Endometrial microvascular endothelial cells (primary cell): ENCODE results near the gene GINS1. TPM values are rescaled to one million over a fixed set of nuclear protein-coding genes. Genes with fewer than 3 reads are reported as not detected.

Experiments
- in situ Hi-C: cut with HindIII; loops from 2 replicates; pipeline ENCODE4 v1.10.0; 2017; ENCODE audit warnings: low sequenced_read_pairs, low pct_unique_long_range_greater_than_20kb; ENCODE audit errors: inconsistent ontology term
- total RNA-seq: library from RNA; depleted of rRNA; stranded (reverse); fragments of >200 nt; gene quantifications from one replicate; pipeline ENCODE4 v1.2.3, GENCODE V29; 2015; ENCODE audit errors: inconsistent ontology term

GINS1 gene
- total RNA-seq, 1 donor from 2014 or later, result 21.7 TPM

DNA sequence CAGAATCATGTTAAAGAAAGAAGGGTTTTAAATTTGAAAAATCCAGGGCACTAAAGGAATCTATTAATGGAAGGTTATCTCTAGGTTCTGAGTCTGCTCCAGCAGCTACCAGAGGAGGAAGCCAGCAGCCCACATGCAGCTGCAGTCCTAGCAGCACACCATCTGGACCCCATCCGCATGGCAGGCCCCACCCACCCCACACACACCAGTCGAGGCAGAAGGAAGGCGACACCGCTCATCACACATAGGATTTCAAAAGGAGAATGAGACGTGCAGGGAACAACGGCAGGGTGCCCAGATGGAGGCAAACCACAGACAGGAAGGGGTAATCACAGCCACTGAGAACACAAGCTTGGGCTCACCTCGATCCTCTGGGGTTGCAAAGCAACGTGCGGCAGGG, 78.9 kb downstream of the GINS1 start:
- in situ Hi-C loops, result no loop called here

DNA sequence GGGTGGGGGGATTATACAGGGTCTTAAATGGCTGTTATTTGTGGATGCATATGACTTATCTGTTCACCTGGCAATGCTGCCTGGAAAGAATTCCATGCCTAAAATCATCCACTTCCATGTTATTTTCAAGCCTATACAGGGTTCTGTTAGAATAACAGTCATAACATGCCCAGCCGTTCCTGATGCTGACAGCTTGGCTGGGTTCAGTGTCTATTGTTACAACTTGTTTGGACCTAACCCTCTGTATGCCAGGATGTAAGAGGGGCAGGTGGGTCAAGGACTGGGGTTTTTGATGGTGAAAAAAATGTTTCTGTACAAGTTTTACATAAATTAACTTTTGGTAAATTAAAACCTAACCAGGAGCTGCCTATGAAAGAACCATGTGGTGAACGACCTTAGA, 79.8 kb downstream of the GINS1 start:
- in situ Hi-C loops, result no loop called here

GRCh38 chr20:25487975-25488374, 80.5 kb downstream of the GINS1 start:
- in situ Hi-C loops, result no loop called here

- in situ Hi-C loops, result no loop called here
Measured at GRCh38 chr20:25489221-25489871, 81.9 kb downstream of the GINS1 start.

DNA sequence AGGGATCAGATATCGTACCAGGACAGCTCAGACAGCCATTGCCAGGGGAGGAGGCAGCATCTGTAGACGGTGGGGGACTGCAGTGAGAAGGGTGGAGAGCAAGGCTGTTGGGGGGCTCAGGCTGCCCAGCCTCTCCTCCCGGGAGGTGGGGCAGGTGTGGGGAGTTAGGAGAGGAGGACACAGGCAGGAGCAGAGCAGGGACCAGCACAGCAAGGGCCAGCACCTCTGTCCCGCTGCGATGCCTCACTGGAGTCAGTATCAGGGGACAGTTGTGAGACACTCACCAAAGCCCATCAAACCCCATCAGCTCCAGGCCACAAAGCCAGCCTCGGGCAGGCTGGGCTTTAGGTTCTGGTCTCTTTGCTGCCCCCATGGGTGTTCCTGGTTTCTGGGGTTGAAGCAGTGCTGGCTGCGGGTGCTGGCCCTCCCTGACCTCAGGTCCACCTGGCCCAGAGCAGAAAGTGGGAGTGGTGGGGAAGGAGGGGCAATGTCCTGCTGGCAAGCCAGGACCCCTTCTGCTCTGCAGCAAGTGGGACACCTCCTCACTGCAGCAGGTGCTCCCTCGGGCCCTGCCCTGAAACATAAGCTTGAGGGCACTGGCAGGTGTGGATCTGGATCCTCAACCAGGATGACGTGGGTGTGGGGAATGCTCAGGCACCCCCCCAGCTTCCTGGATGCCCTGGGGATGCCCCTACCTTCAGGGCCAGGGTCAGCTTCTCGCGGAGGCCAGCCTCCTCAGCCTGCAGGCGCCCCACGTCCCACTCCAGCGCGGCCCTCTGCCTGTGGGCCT, 83.4 kb downstream of the GINS1 start:
- in situ Hi-C loops, result no loop called here

- in situ Hi-C loops, result no loop called here
Measured at GRCh38 chr20:25491446-25492038, 84.1 kb downstream of the GINS1 start.

DNA sequence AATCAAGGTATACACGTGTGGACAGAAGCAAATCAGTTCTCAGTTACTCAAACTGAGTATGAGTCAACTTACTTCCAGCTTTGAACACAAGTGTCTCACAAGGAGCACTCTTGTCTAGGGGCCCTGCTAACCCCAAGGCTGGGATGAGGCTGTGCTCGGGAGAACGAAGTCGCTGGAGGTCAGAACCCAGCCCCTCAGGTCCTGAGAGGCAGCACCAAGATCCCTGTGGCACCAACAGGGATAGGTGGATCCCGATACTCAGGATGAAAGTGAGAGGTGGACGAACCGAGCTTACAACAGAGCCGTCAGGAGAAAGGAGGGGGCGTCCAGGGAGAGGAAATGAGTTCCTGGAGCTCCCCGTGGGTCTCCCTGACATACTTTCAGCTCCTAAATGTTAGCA, 85.7 kb downstream of the GINS1 start:
- in situ Hi-C loops, result no loop called here

DNA sequence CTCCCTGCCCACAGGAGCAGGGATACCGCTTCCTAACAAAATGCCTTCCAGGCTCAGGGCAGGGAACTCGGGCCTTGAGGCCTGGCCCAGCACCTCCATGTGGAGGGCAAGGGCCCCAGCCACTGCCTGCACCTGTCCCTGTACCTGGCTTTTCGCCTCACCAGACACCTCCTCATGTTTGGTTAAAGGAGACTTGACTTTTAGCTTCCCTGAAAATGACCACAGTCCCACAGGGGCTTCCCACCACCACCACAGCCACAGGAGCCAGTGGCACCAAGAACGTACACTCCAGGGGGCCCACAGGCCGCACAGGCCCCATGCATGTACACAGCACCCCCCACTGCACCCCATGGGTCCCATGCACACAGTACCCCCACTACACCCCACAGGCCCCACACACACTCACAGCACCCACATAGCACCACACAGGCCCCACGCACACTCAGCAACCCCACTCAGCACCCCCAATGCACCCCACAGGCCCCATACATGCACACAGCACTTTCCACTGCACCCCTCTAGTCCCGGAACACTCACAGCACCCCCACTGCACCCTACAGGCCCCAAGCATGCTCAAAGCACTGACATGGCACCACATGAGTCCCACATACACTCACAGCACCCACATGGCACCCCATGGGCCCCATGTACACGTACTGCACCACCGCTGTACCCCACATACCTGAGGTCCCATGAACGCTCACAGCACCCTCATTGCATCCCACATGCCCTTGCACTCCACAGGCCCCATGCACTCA, 86.5 kb downstream of the GINS1 start:
- in situ Hi-C loops, result no loop called here

GRCh38 chr20:25494506-25495188, 87.2 kb downstream of the GINS1 start:
- in situ Hi-C loops, result no loop called here

- in situ Hi-C loops, result no loop called here
Measured at GRCh38 chr20:25495189-25495824, 87.8 kb downstream of the GINS1 start.

DNA sequence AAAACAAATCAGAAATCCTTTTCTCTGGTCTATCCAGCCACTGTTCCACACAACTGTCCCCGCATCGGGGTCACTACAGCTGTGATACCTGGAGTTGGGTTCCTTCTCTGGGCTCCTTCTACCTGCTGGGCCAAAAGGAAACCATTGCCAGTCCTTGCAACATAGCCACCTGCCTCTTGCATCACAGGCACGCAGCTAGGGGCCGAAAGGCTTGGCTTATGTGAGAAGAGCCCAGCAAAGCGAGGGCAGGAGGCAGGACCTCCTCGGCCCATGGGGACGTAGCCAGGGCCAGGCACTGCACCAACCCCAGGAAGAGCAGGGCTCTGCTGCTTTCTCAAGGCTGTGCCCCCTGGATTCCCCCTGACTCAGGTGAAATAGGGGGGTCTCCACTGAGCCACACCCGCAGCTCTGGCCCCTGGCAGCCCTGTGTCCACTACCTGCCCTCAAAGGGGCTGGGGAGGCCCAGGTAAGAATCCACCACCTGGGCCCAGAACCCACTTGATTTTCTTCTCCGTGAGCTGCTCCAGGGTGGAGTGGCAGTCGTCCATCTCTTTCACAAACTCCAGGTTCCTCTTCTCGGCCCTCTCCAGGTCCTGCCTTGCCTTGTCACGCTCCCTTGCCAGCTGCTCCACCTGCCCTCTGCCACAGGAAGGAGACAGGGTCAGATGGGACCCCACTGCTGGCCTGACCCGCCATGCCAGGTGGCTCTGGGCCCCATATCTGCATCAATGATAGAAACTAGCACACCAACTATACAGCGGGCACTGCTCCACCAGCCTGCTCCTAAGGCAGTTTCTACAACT, 88.9 kb downstream of the GINS1 start:
- in situ Hi-C loops, result no loop called here

- in situ Hi-C loops, result no loop called here
Measured at GRCh38 chr20:25496968-25497401, 89.5 kb downstream of the GINS1 start.

- in situ Hi-C loops, result no loop called here
Measured at GRCh38 chr20:25497586-25498279, 90.3 kb downstream of the GINS1 start.
